IMR-90 (cell line): Measurements from ENCODE around the gene SNRNP200. TPM values are rescaled to one million over a fixed set of nuclear protein-coding genes. Genes with fewer than 3 reads are reported as not detected.

Experiments
- ATAC-seq: fragments of 200-7000 bp; cut with Tn5 transposase; 2 replicates; pipeline ENCODE4 v1.9.1; 2020; ENCODE audit warnings: low read depth, mild to moderate bottlenecking, moderate library complexity
- BruUV-seq: library from RNA; stranded (reverse); fragments of 400-500 nt; replicated peaks from 2 replicates; lab custom pipeline; 2021; lab: Mats Ljungman, UMichigan
- CTCF ChIA-PET: fragments of 300-600 bp; formaldehyde crosslinking; extraction: SDS; loops from one replicate; lab custom pipeline; 2021; ENCODE audit warnings: antibody characterized with exemption; lab: Yijun Ruan, JAX
- POLR2A ChIA-PET: fragments of 300-600 bp; sonication (Branson Sonifier 250); formaldehyde crosslinking; loops from one replicate; lab custom pipeline; 2022; ENCODE audit warnings: antibody characterized with exemption; ENCODE audit not compliant: unreplicated experiment; lab: Charles Lee
- DNase-seq: peaks from one replicate; pipeline ENCODE4 v3.0.0; 2013
- H2AFZ ChIP-seq: replicated peaks from 2 replicates; pipeline ENCODE3; 2013; ENCODE audit warnings: low read length, mild to moderate bottlenecking; ENCODE audit not compliant: poor library complexity
- H2AK5ac ChIP-seq: 2 replicates; pipeline ENCODE4 v1.6.1; 2013; ENCODE audit warnings: low read depth, low read length, inconsistent platforms
- H2AK9ac ChIP-seq: replicated peaks from 2 replicates; pipeline ENCODE3; 2013; ENCODE audit warnings: mild to moderate bottlenecking, low read depth, low read length, moderate library complexity; ENCODE audit not compliant: poor library complexity
- H2BK120ac ChIP-seq: 2 replicates; pipeline ENCODE4 v1.6.1; 2013; ENCODE audit warnings: low read depth, low read length, inconsistent platforms
- H2BK15ac ChIP-seq: 3 replicates; pipeline ENCODE4 v1.6.1; 2013; ENCODE audit warnings: low read depth, low read length, inconsistent platforms
- H2BK20ac ChIP-seq: 2 replicates; pipeline ENCODE4 v1.6.1; 2013; ENCODE audit warnings: low read depth, mild to moderate bottlenecking, inconsistent platforms, low read length, moderate library complexity
- H2BK5ac ChIP-seq: 2 replicates; pipeline ENCODE4 v1.6.1; 2013; ENCODE audit warnings: mild to moderate bottlenecking, low read depth, low read length, inconsistent platforms; ENCODE audit not compliant: poor library complexity, severe bottlenecking
- H3K14ac ChIP-seq: replicated peaks from 2 replicates; pipeline ENCODE4 v1.6.1; 2013; ENCODE audit warnings: low read depth, low read length, inconsistent platforms
- H3K18ac ChIP-seq: 2 replicates; pipeline ENCODE4 v1.6.1; 2013; ENCODE audit warnings: low read depth, low read length, control low read depth
- H3K23ac ChIP-seq: 2 replicates; pipeline ENCODE4 v1.6.1; 2013; ENCODE audit warnings: low read depth, low read length, inconsistent platforms
- H3K27ac ChIP-seq: 2 replicates; pipeline ENCODE4 v1.5.1; 2013; ENCODE audit warnings: mild to moderate bottlenecking, control low read depth, low read length; ENCODE audit not compliant: insufficient read depth
- H3K27me3 ChIP-seq: 2 replicates; pipeline ENCODE4 v1.6.1; 2013; ENCODE audit warnings: low read length; ENCODE audit not compliant: control insufficient read depth, insufficient read depth
- H3K36me3 ChIP-seq: 2 replicates; pipeline ENCODE4 v1.6.1; 2013; ENCODE audit warnings: low read length, mixed read lengths; ENCODE audit not compliant: control insufficient read depth, insufficient read depth
- H3K4ac ChIP-seq: 2 replicates; pipeline ENCODE4 v1.6.1; 2013; ENCODE audit warnings: low read depth, low read length, inconsistent platforms
- H3K4me1 ChIP-seq: 2 replicates; pipeline ENCODE4 v1.6.1; 2013; ENCODE audit warnings: low read length, mixed read lengths; ENCODE audit not compliant: control insufficient read depth, insufficient read depth
- H3K4me2 ChIP-seq: 2 replicates; pipeline ENCODE4 v1.6.1; 2013; ENCODE audit warnings: low read depth, mild to moderate bottlenecking, control low read depth, low read length, moderate library complexity
- H3K4me3 ChIP-seq: 2 replicates; pipeline ENCODE4 v1.5.1; 2013; ENCODE audit warnings: low read depth, mild to moderate bottlenecking, control low read depth, low read length, moderate library complexity; ENCODE audit not compliant: insufficient read depth
- H3K56ac ChIP-seq: 2 replicates; pipeline ENCODE4 v1.6.1; 2013; ENCODE audit warnings: low read length, inconsistent platforms; ENCODE audit not compliant: insufficient read depth; ENCODE audit errors: extremely low read depth
- H3K79me1 ChIP-seq, 2 experiments: 2 replicates each; pipeline ENCODE4 v1.6.1; 2013; ENCODE audit warnings: low read length in 2 of 2, inconsistent platforms in 1 of 2, low read depth in 1 of 2
- H3K9ac ChIP-seq: 2 replicates; pipeline ENCODE4 v1.6.1; 2013; ENCODE audit warnings: low read depth, low read length, control low read depth
- H3K9me1 ChIP-seq: 2 replicates; pipeline ENCODE4 v1.6.1; 2013; ENCODE audit warnings: low read length, inconsistent platforms; ENCODE audit not compliant: insufficient read depth
- H3K9me3 ChIP-seq: 2 replicates; pipeline ENCODE4 v1.6.1; 2013; ENCODE audit warnings: low read length; ENCODE audit not compliant: control insufficient read depth, insufficient read depth
- H4K20me1 ChIP-seq: 2 replicates; pipeline ENCODE4 v1.6.1; 2013; ENCODE audit warnings: low read length, inconsistent platforms; ENCODE audit not compliant: insufficient read depth
- H4K5ac ChIP-seq: 2 replicates; pipeline ENCODE4 v1.6.1; 2013; ENCODE audit warnings: mild to moderate bottlenecking, low read depth, low read length, control low read depth
- H4K8ac ChIP-seq, 2 experiments: 2 replicates each; pipeline ENCODE4 v1.6.1; 2013; ENCODE audit warnings: low read depth in 2 of 2, low read length in 2 of 2, control low read depth in 1 of 2, inconsistent platforms in 1 of 2
- H4K91ac ChIP-seq: 2 replicates; pipeline ENCODE4 v1.6.1; 2013; ENCODE audit warnings: low read depth, low read length, inconsistent platforms; ENCODE audit not compliant: insufficient read depth
- CTCF ChIP-seq: conservative IDR thresholded peaks from 2 replicates; pipeline ENCODE4 v1.5.1; 2012; ENCODE audit warnings: mild to moderate bottlenecking, low read depth, low read length, improper control_type of control experiment
- POLR2A ChIP-seq: IDR thresholded peaks from 2 replicates; pipeline ENCODE4 v1.6.1; 2012; ENCODE audit warnings: mild to moderate bottlenecking, low read depth, low read length
- WGBS, 2 experiments: methylation state at CpG; one replicate each; pipeline versions ENCODE4 v1.1.5 to v1.1.7; 2013; ENCODE audit warnings: missing lambda C conversion rate in 2 of 2; ENCODE audit not compliant: insufficient read length in 1 of 2; ENCODE audit errors: extremely low coverage in 2 of 2; 5-methylcytosine and 5-hydroxymethylcytosine counted together
- dilution Hi-C: fragments of 300-500 bp; cut with HindIII; formaldehyde crosslinking; loops from one replicate; pipeline ENCODE4 v1.14.3; 2018; ENCODE audit warnings: low sequenced_read_pairs; ENCODE audit not compliant: unreplicated experiment
- in situ Hi-C: fragments of 300-500 bp; cut with MboI; formaldehyde crosslinking; loops from 3 replicates; pipeline ENCODE4 v1.14.3; 2019; ENCODE audit warnings: low sequenced_read_pairs, inconsistent platforms, mixed read lengths
- intact Hi-C: fragments of 100-400 bp; cut with micrococcal nuclease; formaldehyde crosslinking; loops from 2 replicates; pipeline ENCODE4 v1.10.0; 2022
- polyA plus RNA-seq, 3 experiments: library from polyadenylated mRNA; depleted of rRNA; stranded (reverse); fragments of >200 nt; gene quantifications; 2 replicates each; pipeline ENCODE4 v1.2.3, GENCODE V29; 2012; ENCODE audit warnings: low replicate concordance in 1 of 3
- total RNA-seq: library from RNA; depleted of rRNA; stranded (reverse); fragments of >200 nt; gene quantifications from 2 replicates; pipeline ENCODE4 v1.2.3, GENCODE V29; 2012

Gene SNRNP200
- total and polyA plus RNA-seq, 2 of the 4 experiments (the other 2 are of a cell fraction), result 44.1 to 108 TPM

GRCh38 chr2:96336104-96336775 is 30.9 kb upstream of the SNRNP200 start:
- H3K9me3 ChIP-seq, result no peaks in the 10 kb centered on the region
- peak overlapping the region; percentile 98 for H2AFZ ChIP-seq
- H2BK15ac ChIP-seq, result no peak overlapping the region
- ChIA-PET CTCF (no interaction called here), POLR2A (no interaction called here)
- H3K27ac ChIP-seq, result peak overlapping the region; percentile 17; the same call in 1 of the 2 replicates
- intact Hi-C loops, result no loop called here
- ATAC-seq, result no peak
- H3K4ac ChIP-seq, result peak overlapping the region; percentile 70
- no peak overlapping the region for H3K18ac ChIP-seq
- H4K91ac ChIP-seq, result peak overlapping the region; percentile 60
- H2BK20ac ChIP-seq, result no peak overlapping the region
- H3K4me3 ChIP-seq, result peak overlapping the region; percentile 98
- H4K8ac ChIP-seq, result peak overlapping the region; percentile 57 to 88
- H3K9ac ChIP-seq, result peak overlapping the region; percentile 77
- TF ChIP-seq CTCF, result no peak
- TF ChIP-seq POLR2A, result peak; percentile 71
- H2BK120ac ChIP-seq, result no peak overlapping the region
- peak overlapping the region; percentile 98 for H3K4me2 ChIP-seq
- H3K23ac ChIP-seq, result peak overlapping the region; percentile 79
- H3K36me3 ChIP-seq, result no peaks in the 10 kb centered on the region
- peak overlapping the region; percentile 81 for H3K56ac ChIP-seq
- dilution Hi-C loops, result no loop called here
- no TSS peak for BruUV-seq
- H4K5ac ChIP-seq, result peak overlapping the region; percentile 91
- peak overlapping the region; percentile 69 for H2AK9ac ChIP-seq
- H3K9me1 ChIP-seq, result peaks cover 2% of the 10 kb centered on the region; the same call in 1 of the 2 replicates
- peaks cover 15 to 52% of the 10 kb centered on the region in 2 experiments for H3K79me1 ChIP-seq
- peak overlapping the region; percentile 91 for H3K14ac ChIP-seq
- H4K20me1 ChIP-seq, result no peaks in the 10 kb centered on the region
- 5% methylated on average over 3 of the region's 15 CpGs; no CpG with 5 or more reads in 1 of the 2 experiments for WGBS, 2 experiments
- H2AK5ac ChIP-seq, result peak overlapping the region; percentile 80
- H3K4me1 ChIP-seq, result peaks cover 9% of the 10 kb centered on the region
- no peaks in the 10 kb centered on the region for H3K27me3 ChIP-seq
- in situ Hi-C loops, result no loop called here
- peak overlapping the region; percentile 61 for H2BK5ac ChIP-seq
- no peak for DNase-seq
